Kidney (tissue), 14 donors: Measurements from ENCODE around the gene SMIM17. TPM values are rescaled to one million over a fixed set of nuclear protein-coding genes. Genes with fewer than 3 reads are reported as not detected.

Experiments
- DNase-seq, 5 donors: peaks; one replicate each; pipeline ENCODE4 v3.0.0-alpha.2; 2013 to 2020
- FAIRE-seq: peaks from 2 replicates; lab custom pipeline; 2012; peaks lifted over from hg19 to GRCh38; lab: Jason Lieb, UNC
- H3K27ac ChIP-seq, 2 donors: one replicate each; pipeline ENCODE4 v1.7.0; 2013; ENCODE audit warnings: low read depth in 2 of 2, low read length in 2 of 2, inconsistent platforms in 1 of 2
- H3K27me3 ChIP-seq: one replicate; pipeline ENCODE4 v1.7.1; 2013; ENCODE audit warnings: low read length, inconsistent platforms; ENCODE audit not compliant: control insufficient read depth, insufficient read depth
- H3K36me3 ChIP-seq, 3 donors: one replicate each; pipeline versions ENCODE4 v1.7.0 to v1.7.1; 2013; ENCODE audit warnings: low read length in 3 of 3, control low read depth in 1 of 3, inconsistent platforms in 1 of 3; ENCODE audit not compliant: insufficient read depth in 3 of 3, control insufficient read depth in 2 of 3
- H3K4me1 ChIP-seq, 3 donors: one replicate each; pipeline versions ENCODE4 v1.7.0 to v1.7.1; 2013; ENCODE audit warnings: low read length in 3 of 3, inconsistent platforms in 1 of 3, low read depth in 1 of 3; ENCODE audit not compliant: control insufficient read depth in 2 of 3, insufficient read depth in 2 of 3
- H3K4me3 ChIP-seq, 3 donors: one replicate each; pipeline versions ENCODE4 v1.7.0 to v1.8.1; 2013; ENCODE audit warnings: low read length in 3 of 3, control low read depth in 1 of 3, inconsistent platforms in 1 of 3
- H3K9ac ChIP-seq, 3 donors: one replicate each; pipeline versions ENCODE4 v1.7.0 to v1.7.1; 2013; ENCODE audit warnings: low read length in 3 of 3, control low read depth in 1 of 3, inconsistent platforms in 1 of 3
- H3K9me3 ChIP-seq, 3 donors: one replicate each; pipeline versions ENCODE4 v1.7.0 to v1.7.1; 2013; ENCODE audit warnings: low read length in 3 of 3, control low read depth in 1 of 3, inconsistent platforms in 1 of 3; ENCODE audit not compliant: control insufficient read depth in 2 of 3, insufficient read depth in 1 of 3
- intact Hi-C: fragments of 100-400 bp; cut with DNase I; formaldehyde crosslinking; loops from one replicate; pipeline ENCODE4 v1.11.1; 2022
- polyA plus RNA-seq: library from polyadenylated mRNA; stranded (reverse); fragments of 350-450 nt; fragmentation: Illumina TruSeq; extraction: RNeasy Lipid Tissue Mini Kit (QIAGEN cat#74804); gene quantifications from one replicate; pipeline ENCODE4 v1.2.3, GENCODE V29; 2014; ENCODE audit warnings: low read depth, low replicate concordance; ENCODE audit not compliant: insufficient read depth
- total RNA-seq: library from RNA; stranded (reverse); fragmentation: NEBNext Ultra II Directional; extraction: Animal tissue kit (Norgen Biotek cat#: 25700); gene quantifications from one replicate; pipeline ENCODE4 v1.2.1, GENCODE V29; 2021
- TF ChIP-seq, protein P1 (sequence below): IDR thresholded peaks from 3 replicates; pipeline ENCODE4 v1.5.1; 2012; ENCODE audit warnings: mild to moderate bottlenecking, moderate library complexity, borderline replicate concordance; ENCODE audit not compliant: insufficient read depth; ENCODE audit errors: extremely low read depth
- donor health status: control.
- donor health status: control.
- donor health status: control.
- donor health status: control.
- donor health status: control.
- donor health status: DM: yes; HTN: yes; CAD: no.
- donor health status: Normal renal cell carcinoma (clear cell type).

Gene SMIM17
- total and polyA plus RNA-seq, 2 donors from 2014 or later: 0.47 TPM; not detected in 1

- Histone ChIP-seq H3K9ac (no peak overlapping the region), H3K27ac (no peak overlapping the region), H3K4me3 (no peak overlapping the region), H3K4me1 (no peaks in the 10 kb centered on the region), H3K36me3 (no peaks in the 10 kb centered on the region), H3K27me3 (no peaks in the 10 kb centered on the region), H3K9me3 (no peaks in the 10 kb centered on the region)
- FAIRE-seq (no peak), DNase-seq (no peak)
- TF ChIP-seq, protein P1, sequence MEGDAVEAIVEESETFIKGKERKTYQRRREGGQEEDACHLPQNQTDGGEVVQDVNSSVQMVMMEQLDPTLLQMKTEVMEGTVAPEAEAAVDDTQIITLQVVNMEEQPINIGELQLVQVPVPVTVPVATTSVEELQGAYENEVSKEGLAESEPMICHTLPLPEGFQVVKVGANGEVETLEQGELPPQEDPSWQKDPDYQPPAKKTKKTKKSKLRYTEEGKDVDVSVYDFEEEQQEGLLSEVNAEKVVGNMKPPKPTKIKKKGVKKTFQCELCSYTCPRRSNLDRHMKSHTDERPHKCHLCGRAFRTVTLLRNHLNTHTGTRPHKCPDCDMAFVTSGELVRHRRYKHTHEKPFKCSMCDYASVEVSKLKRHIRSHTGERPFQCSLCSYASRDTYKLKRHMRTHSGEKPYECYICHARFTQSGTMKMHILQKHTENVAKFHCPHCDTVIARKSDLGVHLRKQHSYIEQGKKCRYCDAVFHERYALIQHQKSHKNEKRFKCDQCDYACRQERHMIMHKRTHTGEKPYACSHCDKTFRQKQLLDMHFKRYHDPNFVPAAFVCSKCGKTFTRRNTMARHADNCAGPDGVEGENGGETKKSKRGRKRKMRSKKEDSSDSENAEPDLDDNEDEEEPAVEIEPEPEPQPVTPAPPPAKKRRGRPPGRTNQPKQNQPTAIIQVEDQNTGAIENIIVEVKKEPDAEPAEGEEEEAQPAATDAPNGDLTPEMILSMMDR: no peak
- intact Hi-C loops: loop anchor here (10.0 kb wide), 1 partner anchor 303 kb away; no protein-coding TSS in a partner anchor
These were observed 35.2 kb downstream of the SMIM17 start for GRCh38 chr19:56678205-56678604.

- no peak for DNase-seq
- intact Hi-C loops: no loop called here
These were observed 38.7 kb downstream of the SMIM17 start for GRCh38 chr19:56681702-56682101.

DNA sequence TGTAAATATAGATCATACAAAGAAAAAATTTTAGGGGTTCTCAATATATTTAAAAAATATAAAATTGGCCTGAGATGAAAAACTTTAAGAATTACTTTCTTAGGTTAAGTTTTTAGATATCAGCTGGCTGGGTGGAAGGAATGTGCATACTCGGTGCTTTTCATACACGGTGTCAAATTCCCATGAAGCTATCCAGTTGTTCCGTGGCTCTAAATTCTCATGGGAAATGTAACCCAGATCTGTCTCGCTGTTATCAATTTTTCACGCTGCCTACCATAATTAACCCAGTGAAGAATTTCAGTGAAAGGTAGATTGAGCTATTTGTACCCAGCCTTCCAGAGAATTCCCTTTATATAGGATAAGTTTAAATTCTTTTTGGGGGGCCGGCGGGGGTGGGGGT, 40.2 kb downstream of the SMIM17 start:
- H3K27me3 ChIP-seq: no peaks in the 10 kb centered on the region
- no peak for FAIRE-seq
- TF ChIP-seq, protein P1: no peak
- peak in 2 of 5 donors; percentile 19 to 27 for DNase-seq
- no peaks in the 10 kb centered on the region for H3K9me3 ChIP-seq
- H3K4me3 ChIP-seq: no peak overlapping the region
- no peaks in the 10 kb centered on the region for H3K36me3 ChIP-seq
- H3K27ac ChIP-seq: no peak overlapping the region
- intact Hi-C loops: no loop called here
- no peaks in the 10 kb centered on the region for H3K4me1 ChIP-seq
- H3K9ac ChIP-seq: no peak overlapping the region

More at GRCh38 chr19:56681702-56682101, 38.7 kb downstream of the SMIM17 start:
- no peak for FAIRE-seq
- Histone ChIP-seq H3K36me3 (no peaks in the 10 kb centered on the region), H3K4me1 (no peaks in the 10 kb centered on the region), H3K4me3 (no peak overlapping the region), H3K27me3 (no peaks in the 10 kb centered on the region), H3K9ac (no peak overlapping the region), H3K27ac (no peak overlapping the region), H3K9me3 (no peaks in the 10 kb centered on the region)
- TF ChIP-seq, protein P1: no peak

DNA sequence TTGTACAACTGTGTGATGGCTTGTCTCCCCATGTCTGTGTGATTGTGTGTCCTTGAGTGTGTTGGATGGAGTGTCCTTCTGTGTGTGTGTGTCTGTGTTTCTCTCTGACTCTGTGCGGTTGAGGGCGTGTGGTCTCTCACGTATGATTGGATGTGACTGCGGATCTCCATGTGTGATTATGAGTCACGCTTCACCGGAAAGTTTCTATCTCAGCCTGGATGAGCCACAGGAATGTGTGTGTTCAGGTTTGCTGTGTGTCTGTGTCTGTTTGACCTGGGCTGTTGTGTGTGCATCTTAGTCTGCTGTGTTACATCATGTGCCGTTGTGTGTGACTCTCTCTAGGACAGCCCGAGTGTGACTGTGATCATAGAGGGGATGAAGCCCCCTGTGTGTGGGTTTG, 44.1 kb downstream of the SMIM17 start:
- TF ChIP-seq, protein P1: no peak
- no peaks in the 10 kb centered on the region for H3K4me1 ChIP-seq
- DNase-seq (peak in 1 of 5 donors; percentile 19), FAIRE-seq (no peak)
- H3K36me3 ChIP-seq: no peaks in the 10 kb centered on the region
- no peaks in the 10 kb centered on the region for H3K27me3 ChIP-seq
- H3K4me3 ChIP-seq: no peak overlapping the region
- H3K9me3 ChIP-seq: no peaks in the 10 kb centered on the region
- H3K27ac ChIP-seq: no peak overlapping the region
- intact Hi-C loops: no loop called here
- no peak overlapping the region for H3K9ac ChIP-seq
